ENCODE data around the gene LRCOL1.
A peak's percentile ranks its signal among the peaks of the same experiment; 100 is the strongest.

- TF ChIP-seq, protein P1, sequence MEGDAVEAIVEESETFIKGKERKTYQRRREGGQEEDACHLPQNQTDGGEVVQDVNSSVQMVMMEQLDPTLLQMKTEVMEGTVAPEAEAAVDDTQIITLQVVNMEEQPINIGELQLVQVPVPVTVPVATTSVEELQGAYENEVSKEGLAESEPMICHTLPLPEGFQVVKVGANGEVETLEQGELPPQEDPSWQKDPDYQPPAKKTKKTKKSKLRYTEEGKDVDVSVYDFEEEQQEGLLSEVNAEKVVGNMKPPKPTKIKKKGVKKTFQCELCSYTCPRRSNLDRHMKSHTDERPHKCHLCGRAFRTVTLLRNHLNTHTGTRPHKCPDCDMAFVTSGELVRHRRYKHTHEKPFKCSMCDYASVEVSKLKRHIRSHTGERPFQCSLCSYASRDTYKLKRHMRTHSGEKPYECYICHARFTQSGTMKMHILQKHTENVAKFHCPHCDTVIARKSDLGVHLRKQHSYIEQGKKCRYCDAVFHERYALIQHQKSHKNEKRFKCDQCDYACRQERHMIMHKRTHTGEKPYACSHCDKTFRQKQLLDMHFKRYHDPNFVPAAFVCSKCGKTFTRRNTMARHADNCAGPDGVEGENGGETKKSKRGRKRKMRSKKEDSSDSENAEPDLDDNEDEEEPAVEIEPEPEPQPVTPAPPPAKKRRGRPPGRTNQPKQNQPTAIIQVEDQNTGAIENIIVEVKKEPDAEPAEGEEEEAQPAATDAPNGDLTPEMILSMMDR (conservative IDR thresholded peaks at IDR 0.05; ENCODE audit: low read depth in 2 of 2), result no peak
- TF ChIP-seq POLR2AphosphoS5 (IDR thresholded peaks at IDR 0.05; ENCODE audit: low read depth) (no peak), REST (IDR thresholded peaks at IDR 0.05; ENCODE audit: unreplicated experiment) (no peak), EZH2 (IDR thresholded peaks at IDR 0.05; ENCODE audit: low read depth, unreplicated experiment) (peak; percentile 7), ZNF331 (CRISPR knock-in tag; IDR thresholded peaks at IDR 0.05; ENCODE audit: low read depth) (no peak)
These were observed 26.0 kb downstream of the LRCOL1 start for GRCh38 chr12:132584429-132584828.
